Natural killer cell (primary cell): ENCODE measurements around the gene RNF40. TPM values are rescaled to one million over a fixed set of nuclear protein-coding genes. Genes with fewer than 3 reads are reported as not detected.

Experiments used
- ATAC-seq, 3 donors: fragments of 150-1000 bp in 2 of 3; fragments of 200-7000 bp in 1 of 3; cut with Tn5 transposase; 1 replicate in 1 of 3; 2 replicates in 2 of 3; pipeline ENCODE4 v1.10.0; 2021; ENCODE audit warnings: mild to moderate bottlenecking in 2 of 3, moderate library complexity in 2 of 3
- DNase-seq, 2 donors: peaks; one replicate each; pipeline versions ENCODE4 v3.0.0 to v3.0.0-alpha.2; 2013 to 2021; ENCODE audit warnings: mixed read lengths in 1 of 2
- H3K27ac ChIP-seq: one replicate; pipeline ENCODE4 v1.5.1; 2013; ENCODE audit warnings: mild to moderate bottlenecking, low read length
- H3K27me3 ChIP-seq: one replicate; pipeline ENCODE4 v1.6.1; 2013; ENCODE audit warnings: low read length; ENCODE audit not compliant: control insufficient read depth, insufficient read depth
- H3K36me3 ChIP-seq: one replicate; pipeline ENCODE4 v1.6.1; 2013; ENCODE audit warnings: low read length; ENCODE audit not compliant: control insufficient read depth, insufficient read depth
- H3K4me1 ChIP-seq: one replicate; pipeline ENCODE4 v1.6.1; 2013; ENCODE audit warnings: low read length; ENCODE audit not compliant: control insufficient read depth, insufficient read depth
- H3K4me3 ChIP-seq: one replicate; pipeline ENCODE4 v1.5.1; 2013; ENCODE audit warnings: low read length
- H3K9me3 ChIP-seq: one replicate; pipeline ENCODE4 v1.6.1; 2013; ENCODE audit warnings: low read length; ENCODE audit not compliant: control insufficient read depth, insufficient read depth
- H3K27ac Mint-ChIP-seq, 2 donors: one replicate each; pipeline ENCODE4 v1.8.0; 2022; ENCODE audit warnings: mild to moderate bottlenecking in 2 of 2, mixed read lengths in 2 of 2, moderate library complexity in 1 of 2
- H3K27me3 Mint-ChIP-seq, 2 donors: one replicate each; pipeline ENCODE4 v1.8.0; 2022; ENCODE audit warnings: low read depth in 2 of 2, mixed read lengths in 2 of 2
- H3K36me3 Mint-ChIP-seq: one replicate; pipeline ENCODE4 v1.8.0; 2022; ENCODE audit warnings: mixed read lengths
- H3K4me1 Mint-ChIP-seq, 2 donors: one replicate each; pipeline ENCODE4 v1.8.0; 2022; ENCODE audit warnings: mixed read lengths in 2 of 2
- H3K4me3 Mint-ChIP-seq: one replicate; pipeline ENCODE4 v1.8.0; 2022; ENCODE audit warnings: mild to moderate bottlenecking, moderate library complexity, mixed read lengths
- H3K9me3 Mint-ChIP-seq, 2 donors: one replicate each; pipeline ENCODE4 v1.8.0; 2022; ENCODE audit warnings: mixed read lengths in 2 of 2
- CTCF ChIP-seq: fragments of 200-600 bp; IDR thresholded peaks from one replicate; pipeline ENCODE4 v1.8.0; 2022; ENCODE audit warnings: antibody characterized with exemption
- WGBS: methylation state at CpG from one replicate; pipeline ENCODE4 v1.1.7; 2013; ENCODE audit warnings: missing lambda C conversion rate; ENCODE audit not compliant: insufficient coverage; 5-methylcytosine and 5-hydroxymethylcytosine counted together
- intact Hi-C: fragments of 100-400 bp; cut with micrococcal nuclease; formaldehyde crosslinking; loops from one replicate; pipeline ENCODE4 v1.14.2; 2022
- total RNA-seq, 4 donors: library from RNA; stranded (reverse); fragments of 120-200 nt in 1 of 4; gene quantifications; one replicate each; pipeline versions ENCODE4 v1.2.3 to v1.2.4, GENCODE V29; 2013 to 2022

Gene RNF40
- total RNA-seq, 3 donors from 2014 or later (not counting 1 experiment from before 2014, with no cell fraction given), result 153 to 167 (median 161) TPM

GRCh38 chr16:30775392-30776188 is 13.5 kb downstream of the RNF40 start:
- ATAC-seq (peak; percentile 70 to 76 (median 73)), DNase-seq (peak in 1 of 2 donors; percentile 67)
- peaks cover 29 to 38% of the 10 kb centered on the region in 2 donors for H3K4me1 Mint-ChIP-seq
- no peaks in the 10 kb centered on the region for H3K9me3 Mint-ChIP-seq
- Histone ChIP-seq H3K27ac (no peak overlapping the region), H3K9me3 (no peaks in the 10 kb centered on the region), H3K27me3 (no peaks in the 10 kb centered on the region), H3K4me1 (peaks cover 19% of the 10 kb centered on the region), H3K4me3 (peak overlapping the region; percentile 32), H3K36me3 (peaks cover 29% of the 10 kb centered on the region)
- intact Hi-C loops, result no loop called here
- H3K27me3 Mint-ChIP-seq, result peaks cover 0 to 9% of the 10 kb centered on the region in 2 donors
- peaks cover 11% of the 10 kb centered on the region for H3K36me3 Mint-ChIP-seq
- TF ChIP-seq CTCF, result no peak
- WGBS, result under 1% methylated on average over 81 of the region's 81 CpGs
- H3K4me3 Mint-ChIP-seq, result peak overlapping the region; percentile 86
- H3K27ac Mint-ChIP-seq, result peak overlapping the region; percentile 18 to 77

DNA sequence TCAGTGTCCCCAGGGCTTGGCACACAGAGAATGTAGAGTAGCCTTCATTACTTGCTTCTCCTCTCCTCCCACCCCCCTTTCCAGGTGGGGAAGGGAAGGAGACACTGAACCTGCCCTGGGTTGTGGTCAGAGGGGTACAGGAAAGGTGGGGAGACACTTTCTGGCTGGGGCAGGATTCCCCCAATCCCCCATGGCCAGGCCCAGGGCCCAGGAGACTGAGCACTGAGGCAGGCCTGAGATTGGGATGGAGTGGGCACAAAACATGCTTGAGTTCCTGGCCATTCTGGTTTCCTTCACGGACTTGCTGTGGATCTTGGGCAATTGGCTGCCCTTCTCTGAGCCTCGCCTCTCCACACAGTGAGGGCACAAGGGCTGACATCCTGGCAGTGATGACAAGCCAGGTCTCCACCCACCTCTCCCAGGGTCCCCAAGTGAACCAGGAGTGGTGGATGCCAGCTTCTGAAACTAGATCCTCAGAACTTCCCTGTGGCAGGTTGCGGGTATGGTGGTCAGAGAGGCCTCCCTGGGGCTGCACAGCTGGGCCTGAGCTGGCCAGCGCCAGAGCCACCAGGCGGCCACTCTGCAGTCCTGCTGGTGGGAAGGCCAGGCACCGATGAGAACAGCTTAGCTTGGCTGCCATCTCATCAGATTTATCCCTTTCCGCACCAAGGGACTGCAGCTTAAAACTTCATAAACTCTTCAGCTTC is 15.6 kb downstream of the RNF40 start:
- Mint-ChIP-seq H3K27me3 (peaks cover 0 to 9% of the 10 kb centered on the region in 2 donors), H3K36me3 (peaks cover 3% of the 10 kb centered on the region), H3K9me3 (no peaks in the 10 kb centered on the region), H3K4me1 (peaks cover 23 to 29% of the 10 kb centered on the region in 2 donors), H3K4me3 (peak overlapping the region; percentile 65), H3K27ac (peak overlapping the region in 1 of 2 donors; percentile 48)
- WGBS, result 96% methylated on average over 7 of the region's 7 CpGs
- DNase-seq (no peak), ATAC-seq (no peak)
- no peak overlapping the region for H3K27ac ChIP-seq
- H3K4me3 ChIP-seq, result no peak overlapping the region
- intact Hi-C loops, result no loop called here
- H3K27me3 ChIP-seq, result no peaks in the 10 kb centered on the region
- TF ChIP-seq CTCF, result no peak
- no peaks in the 10 kb centered on the region for H3K9me3 ChIP-seq
- peaks cover 19% of the 10 kb centered on the region for H3K4me1 ChIP-seq
- H3K36me3 ChIP-seq, result peaks cover 13% of the 10 kb centered on the region

GRCh38 chr16:30778549-30779244 is 16.6 kb downstream of the RNF40 start:
- DNase-seq (no peak), ATAC-seq (no peak)
- H3K9me3 Mint-ChIP-seq, result no peaks in the 10 kb centered on the region
- no peak overlapping the region for H3K27ac Mint-ChIP-seq
- peaks cover 0 to 9% of the 10 kb centered on the region in 2 donors for H3K27me3 Mint-ChIP-seq
- Histone ChIP-seq H3K4me1 (peaks cover 19% of the 10 kb centered on the region), H3K27me3 (no peaks in the 10 kb centered on the region), H3K9me3 (no peaks in the 10 kb centered on the region), H3K36me3 (peaks cover 5% of the 10 kb centered on the region), H3K4me3 (no peak overlapping the region), H3K27ac (no peak overlapping the region)
- TF ChIP-seq CTCF, result no peak
- no peaks in the 10 kb centered on the region for H3K36me3 Mint-ChIP-seq
- intact Hi-C loops, result no loop called here
- peaks cover 17 to 23% of the 10 kb centered on the region in 2 donors for H3K4me1 Mint-ChIP-seq
- 94% methylated on average over 12 of the region's 14 CpGs for WGBS
- H3K4me3 Mint-ChIP-seq, result no peak overlapping the region
